Progenitor cell of endocrine pancreas (in vitro differentiated cells): ENCODE measurements around the gene RARB. TPM values are rescaled to one million over a fixed set of nuclear protein-coding genes. Genes with fewer than 3 reads are reported as not detected.

Experiments
- DNase-seq: peaks from one replicate; pipeline ENCODE4 v3.0.0; 2021; ENCODE audit warnings: low spot score; ENCODE audit not compliant: unreplicated experiment
- H3K27ac Mint-ChIP-seq: 2 replicates; pipeline ENCODE4 v1.8.0; 2021; ENCODE audit warnings: mild to moderate bottlenecking, moderate library complexity, mixed read lengths
- H3K27me3 Mint-ChIP-seq: 2 replicates; pipeline ENCODE4 v1.8.0; 2021; ENCODE audit warnings: mixed read lengths
- H3K36me3 Mint-ChIP-seq: 2 replicates; pipeline ENCODE4 v1.8.0; 2022; ENCODE audit warnings: mixed read lengths; ENCODE audit not compliant: insufficient read depth
- H3K4me1 Mint-ChIP-seq: 2 replicates; pipeline ENCODE4 v1.8.0; 2021; ENCODE audit warnings: low read depth, mixed read lengths
- H3K4me3 Mint-ChIP-seq: 2 replicates; pipeline ENCODE4 v1.8.0; 2021; ENCODE audit warnings: low read depth, mild to moderate bottlenecking, moderate library complexity, mixed read lengths
- H3K9me3 Mint-ChIP-seq: 2 replicates; pipeline ENCODE4 v1.8.0; 2021; ENCODE audit warnings: low read depth, mixed read lengths
- CTCF ChIP-seq: fragments of 200-600 bp; sonication (generic); IDR thresholded peaks from one replicate; pipeline ENCODE4 v1.5.0; 2021; ENCODE audit warnings: antibody characterized with exemption, mild to moderate bottlenecking; ENCODE audit not compliant: unreplicated experiment
- total RNA-seq: library from RNA; stranded (reverse); gene quantifications from 2 replicates; pipeline ENCODE4 v1.2.1, GENCODE V29; 2021

RARB gene
- total RNA-seq, 1 donor from 2014 or later = 30.0 TPM

GRCh38 chr3:25430287-25430934 lies 2.3 kb downstream of the RARB start:
- H3K4me1 Mint-ChIP-seq = peaks cover 57% of the 10 kb centered on the region
- no peak for TF ChIP-seq CTCF
- no peaks in the 10 kb centered on the region for H3K36me3 Mint-ChIP-seq
- H3K27ac Mint-ChIP-seq = peak overlapping the region; percentile 99
- no peak for DNase-seq
- H3K9me3 Mint-ChIP-seq = no peaks in the 10 kb centered on the region
- H3K4me3 Mint-ChIP-seq = peak overlapping the region; percentile 95
- H3K27me3 Mint-ChIP-seq = no peaks in the 10 kb centered on the region

- no peaks in the 10 kb centered on the region for H3K27me3 Mint-ChIP-seq
- peak overlapping the region; percentile 81 for H3K27ac Mint-ChIP-seq
- H3K4me3 Mint-ChIP-seq = peak overlapping the region; percentile 95
Measured at GRCh38 chr3:25430935-25431770, 3.1 kb downstream of the RARB start.

GRCh38 chr3:25432176-25432720 lies 4.2 kb downstream of the RARB start:
- H3K9me3 Mint-ChIP-seq = no peaks in the 10 kb centered on the region
- TF ChIP-seq CTCF = no peak
- H3K27me3 Mint-ChIP-seq = no peaks in the 10 kb centered on the region
- DNase-seq = no peak
- peaks cover 58% of the 10 kb centered on the region for H3K4me1 Mint-ChIP-seq
- H3K4me3 Mint-ChIP-seq = peak overlapping the region; percentile 95
- peak overlapping the region; percentile 81 for H3K27ac Mint-ChIP-seq
- H3K36me3 Mint-ChIP-seq = no peaks in the 10 kb centered on the region

More at GRCh38 chr3:25430935-25431770, 3.1 kb downstream of the RARB start:
- Mint-ChIP-seq H3K9me3 (no peaks in the 10 kb centered on the region), H3K36me3 (no peaks in the 10 kb centered on the region), H3K4me1 (peaks cover 54% of the 10 kb centered on the region)
- DNase-seq = no peak
- no peak for TF ChIP-seq CTCF

GRCh38 chr3:25433106-25433505 lies 5.0 kb downstream of the RARB start:
- Mint-ChIP-seq H3K9me3 (no peaks in the 10 kb centered on the region), H3K27ac (peak overlapping the region; percentile 86), H3K4me3 (peak overlapping the region; percentile 41), H3K4me1 (peaks cover 62% of the 10 kb centered on the region), H3K27me3 (peaks cover 3% of the 10 kb centered on the region), H3K36me3 (no peaks in the 10 kb centered on the region)
- no peak for DNase-seq
- no peak for TF ChIP-seq CTCF

GRCh38 chr3:25433868-25434267 lies 5.8 kb downstream of the RARB start:
- Mint-ChIP-seq H3K4me3 (peak overlapping the region; percentile 41), H3K9me3 (no peaks in the 10 kb centered on the region), H3K27me3 (peaks cover 3% of the 10 kb centered on the region), H3K4me1 (peaks cover 69% of the 10 kb centered on the region), H3K27ac (peak overlapping the region; percentile 86), H3K36me3 (no peaks in the 10 kb centered on the region)
- no peak for DNase-seq
- TF ChIP-seq CTCF = no peak
